K562 (cell line): ENCODE measurements around the gene LBR. TPM values are rescaled to one million over a fixed set of nuclear protein-coding genes. Genes with fewer than 3 reads are reported as not detected.

Experiments used
- ARID3B ChIP-seq: fragments of 250-450 bp; sonication (Bioruptor Pico); IDR thresholded peaks from 2 replicates; pipeline ENCODE4 v1.4.0; 2020; ENCODE audit warnings: borderline replicate concordance
- CBX1 ChIP-seq: sonication (generic); IDR thresholded peaks from 2 replicates; pipeline ENCODE4 v1.6.1; 2016; ENCODE audit warnings: antibody characterized with exemption, low read depth, mild to moderate bottlenecking
- DDX20 ChIP-seq: fragments of 450-650 bp; IDR thresholded peaks from 2 replicates; pipeline ENCODE4 v1.6.1; 2016; ENCODE audit warnings: missing genetic modification characterization, low read depth, mild to moderate bottlenecking, missing compliant biosample characterization, moderate library complexity
- E2F6 ChIP-seq, 2 experiments: IDR thresholded peaks; 2 replicates each; pipeline ENCODE4 v1.6.1; 2011; ENCODE audit warnings: borderline replicate concordance in 1 of 2, control low read depth in 1 of 2, low read depth in 1 of 2, low read length in 1 of 2, mild to moderate bottlenecking in 1 of 2, mixed read lengths in 1 of 2, moderate library complexity in 1 of 2; ENCODE audit not compliant: insufficient read depth in 1 of 2, insufficient read length in 1 of 2, poor library complexity in 1 of 2, severe bottlenecking in 1 of 2; ENCODE audit errors: extremely low read depth in 1 of 2
- FOS ChIP-seq: IDR thresholded peaks from 3 replicates; pipeline ENCODE4 v1.6.1; 2011; ENCODE audit not compliant: insufficient read length; ENCODE audit errors: extremely low read depth
- GTF2B ChIP-seq: IDR thresholded peaks from 2 replicates; pipeline ENCODE4 v1.6.1; 2011; ENCODE audit not compliant: insufficient read length; ENCODE audit errors: extremely low read depth
- KLF16 ChIP-seq: IDR thresholded peaks from 2 replicates; pipeline ENCODE4 v1.6.1; 2016; ENCODE audit warnings: antibody characterized with exemption
- MTA3 ChIP-seq: fragments of 450-650 bp; formaldehyde crosslinking; IDR thresholded peaks from 2 replicates; pipeline ENCODE4 v1.6.1; 2017; ENCODE audit warnings: mild to moderate bottlenecking, borderline replicate concordance
- NONO ChIP-seq, 2 experiments: fragments of 200-400 bp in 1 of 2; fragments of 450-650 bp in 1 of 2; formaldehyde crosslinking in 1 of 2; IDR thresholded peaks; 2 replicates each; pipeline ENCODE4 v1.6.1; 2017; ENCODE audit warnings: low read depth in 2 of 2, mild to moderate bottlenecking in 2 of 2, moderate library complexity in 2 of 2, low read length in 1 of 2
- RREB1 ChIP-seq: fragments of 250-450 bp; sonication (Bioruptor Pico); IDR thresholded peaks from 2 replicates; pipeline ENCODE4 v1.4.0; 2020
- USF1 ChIP-seq: sonication (generic); formaldehyde crosslinking; IDR thresholded peaks from 2 replicates; pipeline ENCODE4 v1.9.0; 2022; ENCODE audit warnings: mild to moderate bottlenecking, missing genetic modification reagents
- ZFP30 ChIP-seq: fragments of 250-450 bp; sonication (Bioruptor Pico); IDR thresholded peaks from 2 replicates; pipeline ENCODE4 v1.8.0; 2022; ENCODE audit warnings: moderate library complexity, mild to moderate bottlenecking, inconsistent platforms, borderline replicate concordance
- polyA plus RNA-seq, 8 experiments: library from polyadenylated mRNA; depleted of rRNA in 4 of 8; stranded (reverse) in 5 of 8; unstranded in 3 of 8; fragments of >200 nt; fragmentation: Nextera tagmentation in 2 of 8; fragmentation: Illumina TruSeq in 1 of 8; extraction: Ambion mirVana in 2 of 8; extraction: Trizol in 1 of 8; gene quantifications; 2 replicates each; pipeline versions ENCODE4 v1.2.1 to v1.2.3, GENCODE V29; 2011 to 2014; ENCODE audit warnings: inconsistent platforms in 1 of 8, missing spikeins in 1 of 8
- total RNA-seq, 7 experiments: library from RNA; depleted of rRNA in 6 of 7; stranded (reverse); fragments of >200 nt in 6 of 7; fragmentation: Illumina TruSeq in 2 of 7; extraction: Trizol in 2 of 7; gene quantifications; 2 replicates each; pipeline versions ENCODE4 v1.2.1 to v1.2.3, GENCODE V29; 2011 to 2021; ENCODE audit warnings: low replicate concordance in 1 of 7

LBR gene
- total and polyA plus RNA-seq, 9 of the 15 experiments (the other 6 are each of a cell fraction or from before 2014, with no cell fraction given), result 102 to 229 (median 197) TPM

GRCh38 chr1:225427235-225428067 lies at the start of gene LBR (continued):
- TF ChIP-seq RREB1 (CRISPR knock-in tag) (peak; percentile 87), MTA3 (no peak), E2F6 (IDR thresholded peaks at IDR 0.05; ENCODE audit: borderline replicate concordance in 1 of 2, extremely low read depth in 1 of 2, insufficient read depth in 1 of 2, insufficient read length in 1 of 2, low read depth in 1 of 2, low read length in 1 of 2, poor library complexity in 1 of 2, severe bottlenecking in 1 of 2) (peak; percentile 4 to 31), FOS (no peak), KLF16 (no peak), NONO (IDR thresholded peaks at IDR 0.05; ENCODE audit: low read depth in 2 of 2, low read length in 1 of 2) (peak; percentile 44 to 69; a peak in 3 of 4 replicates), USF1 (CRISPR knock-in tag) (0 out of 2 replicates have a peak, but pooled peaks have one; percentile 1), CBX1 (peak; percentile 15; the same call in 1 of the 2 replicates), GTF2B (no peak), DDX20 (no peak), ARID3B (peak; percentile 92), ZFP30 (CRISPR knock-in tag) (no peak)
